Measurements from ENCODE around the gene POLE2. TPM values are rescaled to one million over a fixed set of nuclear protein-coding genes. Genes with fewer than 3 reads are reported as not detected.
A peak's percentile ranks its signal among the peaks of the same experiment; 100 is the strongest.

Gene POLE2
- total RNA-seq, 1 donor from 2014 or later, result 4.9 TPM

GRCh38 chr14:49692811-49693734 is 5.1 kb upstream of the POLE2 start, which contains the start of gene KLHDC1:
KLHDC1 (plus strand) TSS chr14:49693120; CDS start chr14:49693195, 75 bp downstream.
- no peak for DNase-seq (ENCODE audit: extremely low spot score in 2 of 2)
- Histone ChIP-seq H3K36me3 (no peaks in the 10 kb centered on the region), H3K27me3 (no peaks in the 10 kb centered on the region), H3K27ac (peak within 1 kb of the TSS; percentile 96), H3K4me3 (peak within 1 kb of the TSS; percentile 75 to 80), H3K9me3 (no peaks in the 10 kb centered on the region), H3K4me1 (peaks cover 31% of the 10 kb centered on the region)
- intact Hi-C loops (cut with DNase I), result no loop called here
- TF ChIP-seq POLR2A (IDR thresholded peaks at IDR 0.05) (peak in 1 of 2 donors; percentile 87), POLR2AphosphoS5 (IDR thresholded peaks at IDR 0.05; ENCODE audit: insufficient read depth in 1 of 2, low read depth in 1 of 2) (peak in 1 of 2 donors; percentile 94)
- TF ChIP-seq, protein P1, sequence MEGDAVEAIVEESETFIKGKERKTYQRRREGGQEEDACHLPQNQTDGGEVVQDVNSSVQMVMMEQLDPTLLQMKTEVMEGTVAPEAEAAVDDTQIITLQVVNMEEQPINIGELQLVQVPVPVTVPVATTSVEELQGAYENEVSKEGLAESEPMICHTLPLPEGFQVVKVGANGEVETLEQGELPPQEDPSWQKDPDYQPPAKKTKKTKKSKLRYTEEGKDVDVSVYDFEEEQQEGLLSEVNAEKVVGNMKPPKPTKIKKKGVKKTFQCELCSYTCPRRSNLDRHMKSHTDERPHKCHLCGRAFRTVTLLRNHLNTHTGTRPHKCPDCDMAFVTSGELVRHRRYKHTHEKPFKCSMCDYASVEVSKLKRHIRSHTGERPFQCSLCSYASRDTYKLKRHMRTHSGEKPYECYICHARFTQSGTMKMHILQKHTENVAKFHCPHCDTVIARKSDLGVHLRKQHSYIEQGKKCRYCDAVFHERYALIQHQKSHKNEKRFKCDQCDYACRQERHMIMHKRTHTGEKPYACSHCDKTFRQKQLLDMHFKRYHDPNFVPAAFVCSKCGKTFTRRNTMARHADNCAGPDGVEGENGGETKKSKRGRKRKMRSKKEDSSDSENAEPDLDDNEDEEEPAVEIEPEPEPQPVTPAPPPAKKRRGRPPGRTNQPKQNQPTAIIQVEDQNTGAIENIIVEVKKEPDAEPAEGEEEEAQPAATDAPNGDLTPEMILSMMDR (IDR thresholded peaks at IDR 0.05), result no peak

DNA sequence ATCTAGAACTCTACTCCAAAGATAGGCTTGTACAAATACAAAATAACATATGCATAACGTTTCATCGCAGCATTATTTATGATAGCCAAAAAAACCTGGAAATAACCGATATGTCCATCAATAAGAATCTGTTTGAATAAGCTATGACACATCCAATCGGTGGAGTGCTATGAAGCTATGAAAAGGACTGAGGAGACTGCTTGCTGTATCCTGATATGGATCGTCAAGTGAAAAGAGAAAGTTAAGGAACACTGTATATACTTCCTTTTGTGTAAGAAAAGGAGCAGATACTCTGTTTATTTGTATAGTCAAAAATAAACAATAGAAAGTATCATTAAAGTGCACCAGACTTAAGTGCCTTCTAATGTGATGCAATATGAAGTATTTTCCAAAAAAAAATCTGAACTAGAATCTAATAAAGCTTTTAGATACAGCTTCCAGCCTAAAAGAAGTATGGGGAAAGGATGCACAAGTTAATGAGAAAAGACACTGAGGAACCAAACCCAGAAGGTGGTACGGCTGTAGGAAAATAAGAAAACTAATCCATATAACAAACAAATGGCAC is 4.3 kb upstream of the POLE2 start:
- DNase-seq (ENCODE audit: extremely low spot score in 2 of 2), result no peak
- no peaks in the 10 kb centered on the region for H3K27me3 ChIP-seq
- intact Hi-C loops (cut with DNase I), result no loop called here
- H3K9me3 ChIP-seq, result no peaks in the 10 kb centered on the region
- peak overlapping the region; percentile 96 for H3K27ac ChIP-seq
- peak overlapping the region; percentile 75 to 80 for H3K4me3 ChIP-seq
- no peak for TF ChIP-seq POLR2AphosphoS5 (IDR thresholded peaks at IDR 0.05; ENCODE audit: insufficient read depth in 1 of 2, low read depth in 1 of 2)
- TF ChIP-seq, protein P1 (IDR thresholded peaks at IDR 0.05), result no peak
- TF ChIP-seq POLR2A (IDR thresholded peaks at IDR 0.05), result no peak
- H3K4me1 ChIP-seq, result peaks cover 37% of the 10 kb centered on the region
- no peaks in the 10 kb centered on the region for H3K36me3 ChIP-seq

DNA sequence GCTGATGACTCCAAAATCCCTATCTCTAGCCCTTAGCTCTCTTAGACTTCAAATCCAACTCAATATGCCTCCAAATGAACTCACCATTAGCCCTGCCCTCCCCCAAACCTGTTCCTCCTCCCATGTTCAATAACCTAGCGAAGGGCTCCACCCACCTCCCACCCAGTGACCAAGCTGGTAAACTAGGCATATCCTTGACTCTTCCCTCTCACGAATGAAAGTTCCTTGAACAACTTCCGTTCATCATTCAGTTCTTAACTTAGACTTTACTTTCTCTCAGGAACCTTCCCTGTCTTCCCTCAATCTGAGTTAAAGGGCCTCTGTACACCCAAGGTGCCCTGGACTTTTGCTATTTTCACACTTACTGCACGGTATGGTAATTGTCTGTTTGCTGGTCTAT is 3.0 kb upstream of the POLE2 start:
- Histone ChIP-seq H3K9me3 (no peaks in the 10 kb centered on the region), H3K4me1 (peaks cover 40% of the 10 kb centered on the region), H3K27me3 (no peaks in the 10 kb centered on the region), H3K4me3 (no peak overlapping the region), H3K36me3 (no peaks in the 10 kb centered on the region), H3K27ac (no peak overlapping the region)
- intact Hi-C loops (cut with DNase I), result loop anchor here (2.0 kb wide), 1 partner anchor 50 kb away; no protein-coding TSS in a partner anchor
- DNase-seq (ENCODE audit: extremely low spot score in 2 of 2), result no peak
- TF ChIP-seq, protein P1 (IDR thresholded peaks at IDR 0.05), result no peak
- TF ChIP-seq POLR2AphosphoS5 (IDR thresholded peaks at IDR 0.05; ENCODE audit: insufficient read depth in 1 of 2, low read depth in 1 of 2) (no peak), POLR2A (IDR thresholded peaks at IDR 0.05) (no peak)

DNA sequence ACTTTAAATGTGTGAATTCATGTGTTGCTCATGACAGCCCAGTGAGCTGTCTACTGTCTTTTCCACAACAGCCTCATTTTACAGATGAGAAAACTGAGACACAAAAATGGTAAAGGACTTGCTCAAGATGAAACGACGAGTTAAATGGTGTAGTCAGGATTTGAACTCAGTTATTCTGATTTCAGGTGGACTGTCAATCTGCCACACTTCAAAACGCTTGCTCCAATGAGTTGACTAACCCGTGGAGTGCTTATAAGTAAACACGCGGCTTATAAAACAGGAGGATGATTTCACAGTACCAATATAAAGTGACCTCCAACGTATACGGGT is 652 bp upstream of the POLE2 start:
- peak overlapping the region; percentile 79 to 93 for H3K4me3 ChIP-seq
- intact Hi-C loops (cut with DNase I), result no loop called here
- H3K36me3 ChIP-seq, result no peaks in the 10 kb centered on the region
- H3K27me3 ChIP-seq, result no peaks in the 10 kb centered on the region
- TF ChIP-seq, protein P1 (IDR thresholded peaks at IDR 0.05), result no peak
- no peak for TF ChIP-seq POLR2A (IDR thresholded peaks at IDR 0.05)
- H3K9me3 ChIP-seq, result no peaks in the 10 kb centered on the region
- DNase-seq (ENCODE audit: extremely low spot score in 2 of 2), result no peak
- peak overlapping the region; percentile 76 for H3K27ac ChIP-seq
- H3K4me1 ChIP-seq, result peaks cover 22% of the 10 kb centered on the region

DNA sequence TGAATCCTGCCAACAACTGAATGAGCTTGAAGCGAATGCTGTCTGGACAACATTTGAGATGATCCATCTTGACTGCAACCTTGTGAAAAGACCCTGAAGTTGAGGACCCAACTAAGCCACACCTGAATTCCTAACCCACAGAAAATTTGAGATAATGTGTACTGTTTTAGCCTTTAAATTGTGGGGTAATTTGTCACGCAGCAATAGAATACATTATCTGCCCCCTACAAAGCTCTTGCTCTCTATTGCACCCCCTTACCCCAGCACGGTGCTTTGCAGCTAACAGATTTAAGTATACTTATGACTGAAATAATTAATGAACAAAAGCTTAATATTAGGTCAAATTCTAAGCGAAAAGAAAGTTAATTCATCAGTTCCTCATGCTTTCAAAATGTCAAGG is 1.6 kb downstream of the POLE2 start:
- no peak overlapping the region for H3K27ac ChIP-seq
- H3K36me3 ChIP-seq, result no peaks in the 10 kb centered on the region
- H3K9me3 ChIP-seq, result no peaks in the 10 kb centered on the region
- H3K27me3 ChIP-seq, result no peaks in the 10 kb centered on the region
- TF ChIP-seq, protein P1 (IDR thresholded peaks at IDR 0.05), result no peak
- TF ChIP-seq POLR2AphosphoS5 (IDR thresholded peaks at IDR 0.05; ENCODE audit: insufficient read depth in 1 of 2, low read depth in 1 of 2) (no peak), POLR2A (IDR thresholded peaks at IDR 0.05) (no peak)
- intact Hi-C loops (cut with DNase I), result no loop called here
- DNase-seq (ENCODE audit: extremely low spot score in 2 of 2), result no peak
- peaks cover 15% of the 10 kb centered on the region for H3K4me1 ChIP-seq
- no peak overlapping the region for H3K4me3 ChIP-seq
